Adrenal gland (tissue), 5 donors: ENCODE data around the gene B3GALT6.

Experiments used
- CTCF ChIP-seq, 6 experiments: fragments of 450-650 bp in 4 of 6; fragments of 200-600 bp in 2 of 6; sonication (generic) in 1 of 6; IDR thresholded peaks; 1 replicate in 5 of 6; 2 replicates in 1 of 6; pipeline versions ENCODE4 v1.5.1 to v1.8.0; 2016 to 2021; ENCODE audit warnings: antibody characterized with exemption in 6 of 6, mild to moderate bottlenecking in 2 of 6, moderate library complexity in 1 of 6
- POLR2A ChIP-seq, 2 donors: fragments of 450-650 bp; IDR thresholded peaks; one replicate each; pipeline ENCODE4 v1.6.1; 2017; ENCODE audit warnings: antibody characterized with exemption in 2 of 2, mild to moderate bottlenecking in 2 of 2, moderate library complexity in 1 of 2
- donor health status: DM: no; HTN: no; CAD: no.

- TF ChIP-seq CTCF (IDR thresholded peaks at IDR 0.05) (peak in 1 of 6 experiments; percentile 22), POLR2A (IDR thresholded peaks at IDR 0.05) (peak; percentile 57 to 59)
These were observed 433 bp upstream of the B3GALT6 start, which contains the start of gene SDF4 for GRCh38 chr1:1231400-1232207.
